HepG2 (cell line): ENCODE results near the gene ZNF3. TPM values are rescaled to one million over a fixed set of nuclear protein-coding genes. Genes with fewer than 3 reads are reported as not detected.

Experiments
- AFF4 ChIP-seq: sonication (generic); formaldehyde crosslinking; IDR thresholded peaks from 2 replicates; pipeline ENCODE4 v1.4.0; 2020; ENCODE audit warnings: missing genetic modification reagents
- AGO2 ChIP-seq: fragments of 200-400 bp; formaldehyde crosslinking; optimal IDR thresholded peaks from 2 replicates; pipeline ENCODE3; 2017; ENCODE audit warnings: mild to moderate bottlenecking, low read depth, low read length, moderate library complexity
- CENPX ChIP-seq: sonication (generic); formaldehyde crosslinking; IDR thresholded peaks from 2 replicates; pipeline ENCODE4 v1.9.0; 2021; ENCODE audit warnings: mild to moderate bottlenecking, missing genetic modification reagents, moderate library complexity
- HMGXB4 ChIP-seq, 2 experiments: sonication (generic) in 1 of 2; formaldehyde crosslinking in 1 of 2; IDR thresholded peaks; 2 replicates each; pipeline versions ENCODE4 v1.4.0 to v1.6.1; 2018 to 2020; ENCODE audit warnings: missing genetic modification reagents in 2 of 2, borderline replicate concordance in 1 of 2, low read depth in 1 of 2, mild to moderate bottlenecking in 1 of 2, missing biosample characterization in 1 of 2
- IRX3 ChIP-seq: sonication (generic); formaldehyde crosslinking; IDR thresholded peaks from 2 replicates; pipeline ENCODE4 v1.8.1; 2023; ENCODE audit warnings: mild to moderate bottlenecking, low read depth, missing genetic modification reagents, borderline replicate concordance
- KMT2B ChIP-seq: IDR thresholded peaks from 2 replicates; pipeline ENCODE4 v1.6.1; 2016; ENCODE audit warnings: missing genetic modification reagents, missing compliant biosample characterization
- MIER2 ChIP-seq: IDR thresholded peaks from 2 replicates; pipeline ENCODE4 v1.6.1; 2016; ENCODE audit warnings: missing biosample characterization, missing genetic modification reagents
- NCOA1 ChIP-seq: sonication (generic); formaldehyde crosslinking; IDR thresholded peaks from 2 replicates; pipeline ENCODE4 v1.9.0; 2021; ENCODE audit warnings: missing genetic modification reagents
- RFX3 ChIP-seq: IDR thresholded peaks from 2 replicates; pipeline ENCODE4 v1.6.1; 2016; ENCODE audit warnings: missing biosample characterization, missing genetic modification reagents
- SAP130 ChIP-seq: IDR thresholded peaks from 2 replicates; pipeline ENCODE4 v1.6.1; 2016; ENCODE audit warnings: low read depth
- SRSF1 ChIP-seq: fragments of 200-400 bp; formaldehyde crosslinking; optimal IDR thresholded peaks from 2 replicates; pipeline ENCODE3; 2017; ENCODE audit warnings: mild to moderate bottlenecking, low read depth, low read length, moderate library complexity
- SSRP1 ChIP-seq: IDR thresholded peaks from 2 replicates; pipeline ENCODE4 v1.6.1; 2016; ENCODE audit warnings: control low read depth
- THYN1 ChIP-seq: sonication (generic); formaldehyde crosslinking; IDR thresholded peaks from 2 replicates; pipeline ENCODE4 v1.8.1; 2023; ENCODE audit warnings: low read depth, mild to moderate bottlenecking, moderate library complexity, missing genetic modification reagents, borderline replicate concordance
- ZBTB39 ChIP-seq: sonication (generic); formaldehyde crosslinking; IDR thresholded peaks from 2 replicates; pipeline ENCODE4 v1.5.0; 2020; ENCODE audit warnings: missing genetic modification reagents
- ZFP37 ChIP-seq: sonication (generic); formaldehyde crosslinking; IDR thresholded peaks from 2 replicates; pipeline ENCODE4 v1.4.0; 2020; ENCODE audit warnings: missing genetic modification reagents, borderline replicate concordance
- ZNF549 ChIP-seq: sonication (generic); formaldehyde crosslinking; IDR thresholded peaks from 2 replicates; pipeline ENCODE4 v1.5.0; 2020; ENCODE audit warnings: missing genetic modification reagents
- ZNF598 ChIP-seq: sonication (generic); formaldehyde crosslinking; IDR thresholded peaks from 2 replicates; pipeline ENCODE4 v1.5.1; 2020; ENCODE audit warnings: mild to moderate bottlenecking, missing genetic modification reagents, borderline replicate concordance
- polyA plus RNA-seq, 8 experiments: library from polyadenylated mRNA; depleted of rRNA in 3 of 8; stranded (reverse) in 7 of 8; unstranded in 1 of 8; fragments of >200 nt; fragmentation: Illumina TruSeq in 4 of 8; extraction: Trizol in 4 of 8; gene quantifications; 2 replicates each; pipeline versions ENCODE4 v1.2.1 to v1.2.3, GENCODE V29; 2011 to 2016; ENCODE audit warnings: low read depth in 4 of 8, missing spikeins in 1 of 8, mixed read lengths in 1 of 8; ENCODE audit not compliant: insufficient read depth in 1 of 8
- total RNA-seq, 5 experiments: library from RNA; depleted of rRNA; stranded (reverse); fragments of >200 nt; fragmentation: Illumina TruSeq; extraction: Trizol; gene quantifications; 2 replicates each; pipeline ENCODE4 v1.2.3, GENCODE V29; 2016; ENCODE audit warnings: low read depth in 1 of 5
- TF ChIP-seq, protein P1 (sequence below): sonication (generic); formaldehyde crosslinking; IDR thresholded peaks from 2 replicates; pipeline ENCODE4 v1.8.1; 2023; ENCODE audit warnings: missing genetic modification reagents, mild to moderate bottlenecking, borderline replicate concordance
- TF ChIP-seq, protein P2 (sequence below): sonication (generic); formaldehyde crosslinking; IDR thresholded peaks from 2 replicates; pipeline ENCODE4 v1.4.0; 2020; ENCODE audit warnings: missing genetic modification reagents
- TF ChIP-seq, protein P3 (sequence below): IDR thresholded peaks from 2 replicates; pipeline ENCODE4 v1.6.1; 2012; ENCODE audit warnings: inconsistent platforms

Gene ZNF3
- total and polyA plus RNA-seq, 2 of the 13 experiments (the other 11 are each of a cell fraction or from before 2014, with no cell fraction given), result 33.7 to 56.9 TPM

GRCh38 chr7:100100420-100101015 is 19.0 kb upstream of the ZNF3 start (continued):
- peak; percentile 19; the same call in 1 of the 2 replicates for TF ChIP-seq ZNF598 (CRISPR knock-in tag)
- no peak for TF ChIP-seq IRX3 (CRISPR knock-in tag)
- no peak for TF ChIP-seq SSRP1 (CRISPR knock-in tag)
- no peak for TF ChIP-seq AGO2
- no peak for TF ChIP-seq MIER2
- TF ChIP-seq SAP130, result peak; percentile 98
- no peak for TF ChIP-seq RFX3 (CRISPR knock-in tag)
- TF ChIP-seq THYN1, result no peak
- no peak for TF ChIP-seq NCOA1 (CRISPR knock-in tag)
- TF ChIP-seq, protein P1, sequence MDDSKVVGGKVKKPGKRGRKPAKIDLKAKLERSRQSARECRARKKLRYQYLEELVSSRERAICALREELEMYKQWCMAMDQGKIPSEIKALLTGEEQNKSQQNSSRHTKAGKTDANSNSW (CRISPR knock-in tag), result 0 out of 2 replicates have a peak, but pooled peaks have one; percentile 43
- no peak for TF ChIP-seq SRSF1
- peak; percentile 68; the same call in 1 of the 2 replicates for TF ChIP-seq ZFP37 (CRISPR knock-in tag)
- TF ChIP-seq HMGXB4 (CRISPR knock-in tag; IDR thresholded peaks at IDR 0.05; ENCODE audit: borderline replicate concordance in 1 of 2, low read depth in 1 of 2), result peak; percentile 42 to 82; a peak in 3 of 4 replicates
- TF ChIP-seq CENPX (CRISPR knock-in tag), result no peak
- TF ChIP-seq AFF4 (CRISPR knock-in tag), result no peak
- TF ChIP-seq ZBTB39 (CRISPR knock-in tag), result no peak
- TF ChIP-seq, protein P2, sequence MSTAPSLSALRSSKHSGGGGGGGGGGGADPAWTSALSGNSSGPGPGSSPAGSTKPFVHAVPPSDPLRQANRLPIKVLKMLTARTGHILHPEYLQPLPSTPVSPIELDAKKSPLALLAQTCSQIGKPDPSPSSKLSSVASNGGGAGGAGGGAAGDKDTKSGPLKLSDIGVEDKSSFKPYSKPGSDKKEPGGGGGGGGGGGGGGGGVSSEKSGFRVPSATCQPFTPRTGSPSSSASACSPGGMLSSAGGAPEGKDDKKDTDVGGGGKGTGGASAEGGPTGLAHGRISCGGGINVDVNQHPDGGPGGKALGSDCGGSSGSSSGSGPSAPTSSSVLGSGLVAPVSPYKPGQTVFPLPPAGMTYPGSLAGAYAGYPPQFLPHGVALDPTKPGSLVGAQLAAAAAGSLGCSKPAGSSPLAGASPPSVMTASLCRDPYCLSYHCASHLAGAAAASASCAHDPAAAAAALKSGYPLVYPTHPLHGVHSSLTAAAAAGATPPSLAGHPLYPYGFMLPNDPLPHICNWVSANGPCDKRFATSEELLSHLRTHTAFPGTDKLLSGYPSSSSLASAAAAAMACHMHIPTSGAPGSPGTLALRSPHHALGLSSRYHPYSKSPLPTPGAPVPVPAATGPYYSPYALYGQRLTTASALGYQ, result peak; percentile 58; the same call in 1 of the 2 replicates
- peak; percentile 77 for TF ChIP-seq KMT2B (CRISPR knock-in tag)
- TF ChIP-seq, protein P3, sequence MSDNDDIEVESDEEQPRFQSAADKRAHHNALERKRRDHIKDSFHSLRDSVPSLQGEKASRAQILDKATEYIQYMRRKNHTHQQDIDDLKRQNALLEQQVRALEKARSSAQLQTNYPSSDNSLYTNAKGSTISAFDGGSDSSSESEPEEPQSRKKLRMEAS, result peak; percentile 99
- no peak for TF ChIP-seq ZNF549
